ENCODE data around the gene PRRG1.
"Not testable (repeated sequence)": the region's sequence is repeated elsewhere in the genome, so short reads cannot be mapped to it uniquely, and the experiment has no call there.

The PRRG1 gene

GRCh38 chrX:37472836-37473235, 123.7 kb downstream of the PRRG1 start:
- DNase-seq (ENCODE audit: low spot score) = no peak

DNA sequence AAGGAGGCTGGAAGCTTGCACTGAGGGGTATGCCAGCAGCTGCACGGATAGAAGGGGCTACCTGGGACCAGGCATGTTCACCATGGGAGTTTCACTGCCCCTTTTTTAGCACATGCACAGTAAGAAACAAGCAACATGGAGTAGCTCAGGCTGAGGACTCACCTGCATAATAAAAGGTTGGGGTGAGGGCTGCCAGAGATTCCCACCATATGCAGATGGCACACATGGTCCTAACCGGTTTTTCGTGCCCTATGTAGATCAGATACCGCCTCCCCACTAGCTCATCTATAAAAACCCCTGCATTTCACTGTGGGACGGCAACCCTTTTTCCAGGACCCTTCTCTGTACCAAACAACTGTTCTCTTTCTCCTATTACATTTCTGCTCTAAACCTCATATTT, 125.3 kb downstream of the PRRG1 start:
- no peak for DNase-seq (ENCODE audit: low spot score)

DNA sequence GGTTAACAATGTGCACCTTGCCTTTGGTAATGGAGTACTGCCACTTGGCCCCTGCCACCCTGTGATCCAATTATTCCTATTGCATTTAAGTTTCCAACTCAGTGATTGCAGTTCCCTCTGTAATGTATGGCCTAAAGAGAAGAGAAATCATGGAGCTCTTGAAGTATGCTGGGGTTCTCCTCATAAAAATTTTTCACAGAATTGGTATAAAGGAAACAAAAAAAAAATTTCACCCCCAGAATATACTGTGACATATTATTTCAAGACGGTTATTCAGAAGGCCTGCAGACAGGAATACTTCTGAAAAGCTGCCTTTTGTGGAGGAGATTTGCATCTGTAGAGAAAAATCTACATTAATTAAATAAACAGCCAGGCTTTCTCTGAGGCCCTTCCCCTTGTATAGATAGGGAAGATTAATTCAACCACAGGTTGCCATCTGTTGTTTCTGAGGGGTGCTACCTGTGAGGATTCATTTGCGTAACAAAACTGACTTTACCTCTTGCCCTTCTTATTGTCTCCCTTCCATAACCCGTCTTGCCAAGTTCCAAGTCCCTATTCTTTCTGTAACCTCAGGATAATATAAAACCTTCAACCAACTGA, 127.5 kb downstream of the PRRG1 start:
- no peak for DNase-seq (ENCODE audit: low spot score)

GRCh38 chrX:37484335-37484734, 135.2 kb downstream of the PRRG1 start:
- not testable (repeated sequence) for DNase-seq (ENCODE audit: low spot score)

DNA sequence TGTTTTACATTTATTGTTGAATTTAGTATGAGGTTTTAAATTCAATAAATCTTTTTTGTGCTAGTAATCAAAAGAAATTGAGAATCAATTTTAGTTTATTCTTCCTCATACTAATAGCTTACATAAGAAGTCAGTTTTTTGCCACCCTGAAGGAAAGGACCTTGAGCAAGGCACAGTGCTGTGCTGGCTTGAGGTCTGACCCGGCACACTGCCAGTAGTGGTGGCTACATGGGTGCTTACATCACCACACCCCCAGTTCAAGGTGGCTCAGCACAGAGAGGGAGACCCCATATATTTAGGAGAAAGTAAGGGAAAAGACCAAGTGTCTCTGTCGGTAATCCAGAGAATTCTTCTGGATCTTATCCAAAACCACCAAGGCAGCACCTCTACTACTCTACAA, 136.3 kb downstream of the PRRG1 start:
- no peak for DNase-seq (ENCODE audit: low spot score)

- no peak for DNase-seq (ENCODE audit: low spot score)
Observed at GRCh38 chrX:37487271-37487670, 138.1 kb downstream of the PRRG1 start.

- DNase-seq (ENCODE audit: low spot score) = no peak
Observed at GRCh38 chrX:37488323-37488722, 139.2 kb downstream of the PRRG1 start.

DNA sequence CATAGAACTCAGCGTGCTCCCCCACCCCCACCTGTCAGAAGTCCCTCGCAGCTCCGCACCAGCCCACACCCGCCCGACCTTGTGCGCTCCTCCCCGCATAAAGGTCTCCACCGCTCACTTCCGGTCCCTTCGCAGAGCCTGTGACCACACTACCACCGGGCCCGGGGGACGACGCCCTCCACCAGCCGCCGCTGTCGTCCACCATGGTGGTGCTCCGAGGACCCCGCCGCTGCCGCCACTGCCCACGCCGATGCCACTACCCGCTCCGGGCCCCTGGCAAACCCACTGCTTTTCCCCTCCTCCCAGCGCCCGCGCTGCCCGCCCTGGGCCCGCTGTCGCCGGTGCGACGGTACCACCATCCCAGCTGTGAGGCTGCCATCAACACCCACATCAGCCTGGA, 142.5 kb downstream of the PRRG1 start:
- DNase-seq (ENCODE audit: low spot score) = no peak

DNA sequence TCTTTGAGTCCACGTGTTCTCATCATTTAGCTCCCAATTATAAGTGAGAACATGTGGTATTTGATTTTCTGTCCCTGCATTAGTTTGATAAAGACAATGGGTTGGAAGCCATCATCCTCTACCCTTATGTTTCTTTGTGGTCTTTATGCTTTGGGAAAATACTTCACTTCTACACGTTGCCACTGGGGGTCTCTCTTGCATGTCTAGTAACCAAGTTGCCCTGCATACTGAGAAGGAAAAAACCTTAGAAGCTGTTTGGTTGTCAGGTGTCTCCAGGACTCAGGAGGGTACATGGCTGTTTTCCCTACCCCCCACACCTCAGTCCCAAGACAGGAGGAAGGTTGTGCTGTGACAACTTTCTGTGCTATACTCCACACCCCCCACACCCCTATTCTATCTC, 146.6 kb downstream of the PRRG1 start:
- DNase-seq (ENCODE audit: low spot score) = not testable (repeated sequence)

GRCh38 chrX:37497126-37497525, 148.0 kb downstream of the PRRG1 start:
- not testable (repeated sequence) for DNase-seq (ENCODE audit: low spot score)

DNA sequence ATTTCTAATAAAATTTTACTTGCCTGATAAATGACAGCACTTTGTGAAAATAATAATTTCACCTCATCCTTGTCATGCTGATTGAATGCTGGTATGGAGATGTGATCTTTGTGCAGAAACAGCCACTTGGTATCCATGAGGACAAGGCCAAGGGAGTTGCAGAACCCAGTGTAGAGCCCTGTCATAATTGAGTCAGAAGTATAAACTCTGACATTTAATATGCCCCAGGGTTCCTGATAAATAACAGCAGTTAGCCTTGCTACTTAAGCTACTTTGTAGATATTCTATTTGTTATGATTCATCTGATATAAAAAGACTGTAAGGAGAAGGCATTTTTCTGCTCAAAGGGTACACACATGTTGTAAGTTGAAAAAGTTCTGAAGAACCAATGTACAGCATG, 149.2 kb downstream of the PRRG1 start:
- not testable (repeated sequence) for DNase-seq (ENCODE audit: low spot score)

GRCh38 chrX:37499649-37500048, 150.5 kb downstream of the PRRG1 start:
- not testable (repeated sequence) for DNase-seq (ENCODE audit: low spot score)

- DNase-seq (ENCODE audit: low spot score) = no peak
Observed at GRCh38 chrX:37504991-37505390, 155.8 kb downstream of the PRRG1 start.
